ENCODE measurements around the gene SSMEM1.

GRCh38 chr7:130218806-130219620, 11.4 kb downstream of the SSMEM1 start:
- TF ChIP-seq CTCF (IDR thresholded peaks at IDR 0.05) (no peak), POLR2A (IDR thresholded peaks at IDR 0.05) (no peak)

Measured in thyroid gland (tissue), 4 donors.